GM10266 (cell line): ENCODE measurements around the gene REV3L.

Experiments
- DNase-seq: peaks from one replicate; pipeline ENCODE4 v3.0.0; 2012; ENCODE audit errors: extremely low spot score
- TF ChIP-seq, protein P1 (sequence below): IDR thresholded peaks from 2 replicates; pipeline ENCODE4 v1.5.1; 2012; ENCODE audit warnings: mild to moderate bottlenecking, low read depth; ENCODE audit not compliant: control insufficient read depth, insufficient read depth; ENCODE audit errors: missing control alignments

Gene REV3L

DNA sequence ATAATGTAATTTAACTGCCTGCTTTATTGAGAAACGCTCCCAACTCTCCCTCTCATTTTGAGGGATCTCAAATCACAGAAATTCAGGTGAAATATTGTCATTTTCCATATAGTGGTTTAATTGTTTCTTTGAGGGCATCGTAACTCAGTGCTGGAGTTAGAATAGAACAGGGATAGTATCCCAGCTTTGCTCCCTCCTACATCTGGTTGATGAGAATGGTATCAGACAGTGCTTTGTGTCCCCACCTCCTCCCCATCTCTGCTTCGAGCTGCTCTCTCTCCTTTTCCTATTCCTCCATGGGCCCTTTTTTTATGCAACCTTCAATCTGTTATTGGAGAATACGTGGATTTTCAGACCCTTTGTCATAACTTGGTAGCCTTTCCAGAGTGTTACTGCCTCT is 41.2 kb upstream of the REV3L start:
- no peak for DNase-seq
- TF ChIP-seq, protein P1, sequence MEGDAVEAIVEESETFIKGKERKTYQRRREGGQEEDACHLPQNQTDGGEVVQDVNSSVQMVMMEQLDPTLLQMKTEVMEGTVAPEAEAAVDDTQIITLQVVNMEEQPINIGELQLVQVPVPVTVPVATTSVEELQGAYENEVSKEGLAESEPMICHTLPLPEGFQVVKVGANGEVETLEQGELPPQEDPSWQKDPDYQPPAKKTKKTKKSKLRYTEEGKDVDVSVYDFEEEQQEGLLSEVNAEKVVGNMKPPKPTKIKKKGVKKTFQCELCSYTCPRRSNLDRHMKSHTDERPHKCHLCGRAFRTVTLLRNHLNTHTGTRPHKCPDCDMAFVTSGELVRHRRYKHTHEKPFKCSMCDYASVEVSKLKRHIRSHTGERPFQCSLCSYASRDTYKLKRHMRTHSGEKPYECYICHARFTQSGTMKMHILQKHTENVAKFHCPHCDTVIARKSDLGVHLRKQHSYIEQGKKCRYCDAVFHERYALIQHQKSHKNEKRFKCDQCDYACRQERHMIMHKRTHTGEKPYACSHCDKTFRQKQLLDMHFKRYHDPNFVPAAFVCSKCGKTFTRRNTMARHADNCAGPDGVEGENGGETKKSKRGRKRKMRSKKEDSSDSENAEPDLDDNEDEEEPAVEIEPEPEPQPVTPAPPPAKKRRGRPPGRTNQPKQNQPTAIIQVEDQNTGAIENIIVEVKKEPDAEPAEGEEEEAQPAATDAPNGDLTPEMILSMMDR: no peak

DNA sequence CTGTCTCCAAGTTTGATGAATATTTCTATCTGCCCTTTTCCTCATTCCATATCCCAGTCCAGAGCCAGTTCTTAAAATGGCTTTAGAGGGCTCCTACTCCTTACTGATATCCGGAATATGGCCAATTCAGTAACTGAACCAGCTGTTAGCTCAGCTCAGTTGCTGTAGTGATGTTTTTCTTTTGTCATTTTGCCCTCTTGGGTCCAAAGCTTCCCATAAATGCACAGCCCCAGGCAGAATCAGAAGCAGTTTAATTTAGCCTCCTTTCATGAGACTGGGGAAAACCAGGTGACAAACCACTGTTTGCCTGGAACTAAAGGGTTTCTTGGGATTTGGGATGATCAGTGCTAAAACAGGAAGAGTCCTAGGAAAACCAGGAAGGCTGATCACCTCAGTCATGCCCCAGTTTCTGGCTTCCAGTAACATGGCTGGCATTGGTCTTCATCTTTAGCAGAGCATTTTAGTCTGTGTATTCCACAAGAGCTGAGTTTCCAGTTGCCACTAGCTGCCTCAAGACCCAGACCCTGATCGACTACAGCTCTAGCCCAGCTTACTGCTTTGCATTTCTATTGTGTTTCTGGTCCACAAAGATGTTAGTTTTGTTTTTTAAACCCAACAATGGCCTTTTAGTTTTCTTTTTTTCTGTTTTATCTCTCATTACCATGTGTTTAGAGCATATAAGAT is 40.6 kb upstream of the REV3L start:
- TF ChIP-seq, protein P1: no peak

DNA sequence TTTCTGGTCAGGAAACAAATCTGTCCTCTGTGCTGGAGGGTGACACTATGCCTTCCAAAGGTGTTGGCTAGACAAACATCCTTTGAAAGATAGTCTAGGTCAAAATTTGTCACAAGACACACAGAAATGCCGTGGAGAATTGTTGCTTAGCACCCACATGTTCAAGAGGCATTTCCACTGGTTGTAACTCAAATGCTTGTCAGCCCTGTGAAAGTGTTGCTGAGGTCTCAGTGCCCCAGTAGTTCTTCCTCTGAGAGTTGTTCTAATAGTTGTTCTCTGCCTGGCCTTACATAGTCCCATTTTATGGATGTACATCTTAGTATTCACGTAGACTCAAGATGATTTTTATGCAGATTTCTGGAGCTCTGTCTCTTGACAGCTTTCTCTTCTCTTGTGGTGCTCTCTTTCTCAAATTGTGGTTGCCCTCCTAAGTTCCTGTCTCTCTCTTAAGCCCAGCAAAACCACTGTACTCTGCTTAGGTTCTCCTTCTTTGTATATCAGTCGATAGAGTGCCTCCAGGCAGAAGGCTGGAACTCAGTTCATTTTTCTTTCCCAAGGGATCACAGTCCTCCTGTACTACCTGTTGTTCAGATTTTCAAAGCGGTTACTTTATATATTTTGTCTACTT is 39.5 kb upstream of the REV3L start:
- DNase-seq: no peak
- TF ChIP-seq, protein P1: no peak

More for the DNA sequence above, 40.6 kb upstream of the REV3L start:
- no peak for DNase-seq

DNA sequence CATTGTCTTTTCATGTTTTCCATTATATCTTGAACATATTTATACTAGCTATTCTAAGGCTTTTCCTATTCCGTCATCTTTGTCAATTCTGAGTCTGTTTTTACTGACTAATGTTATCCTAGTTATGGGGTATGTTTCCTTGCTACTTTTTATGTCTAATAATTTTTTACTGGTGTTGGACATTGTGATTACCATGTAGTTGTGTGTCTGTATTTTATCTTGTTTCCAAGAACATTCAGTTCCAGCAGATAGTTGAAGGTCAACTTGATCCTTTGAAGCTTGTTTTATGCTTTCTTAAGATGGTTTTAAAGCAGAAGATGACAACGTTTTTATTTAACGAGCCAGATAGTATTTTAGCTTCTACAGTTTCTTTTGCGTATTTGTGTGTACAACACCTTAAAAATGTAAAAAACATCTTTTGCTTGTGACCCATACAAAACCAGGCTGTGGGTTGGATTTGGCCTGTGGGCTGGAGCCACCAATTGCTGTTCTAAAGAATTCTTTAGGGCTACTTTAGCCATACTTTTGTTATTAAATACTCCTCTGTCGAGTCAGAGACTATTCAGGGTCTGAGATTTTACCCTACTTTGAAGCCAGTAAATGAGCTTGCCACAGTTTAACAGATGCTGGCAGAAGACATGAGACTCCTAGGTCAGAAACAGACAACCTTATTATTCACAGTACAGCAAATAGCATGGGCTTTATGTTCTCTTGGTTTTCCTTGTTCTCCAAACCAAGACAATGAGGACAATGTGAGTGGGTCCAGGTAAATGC is 38.7 kb upstream of the REV3L start:
- DNase-seq: no peak
- TF ChIP-seq, protein P1: no peak

DNA sequence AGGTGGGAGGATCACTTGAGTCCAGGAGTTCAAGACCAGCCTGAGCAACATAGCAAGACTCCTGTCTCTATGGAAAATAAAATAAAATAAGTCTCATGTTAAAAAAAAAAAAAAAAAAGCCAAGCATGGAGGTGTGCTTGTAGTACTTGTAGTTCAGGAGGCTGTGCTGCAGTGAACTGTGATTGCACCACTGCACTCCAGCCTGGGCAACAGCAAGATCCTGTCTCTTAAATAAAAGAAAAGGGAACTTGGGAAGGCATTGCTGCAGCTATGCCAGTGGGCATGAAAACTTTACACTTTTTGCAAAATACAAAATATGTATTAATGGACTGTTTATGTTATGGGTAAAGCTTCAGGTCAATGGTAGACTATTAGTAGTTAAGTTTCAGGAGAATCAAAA is 37.5 kb upstream of the REV3L start:
- no peak for DNase-seq
- TF ChIP-seq, protein P1: no peak

DNA sequence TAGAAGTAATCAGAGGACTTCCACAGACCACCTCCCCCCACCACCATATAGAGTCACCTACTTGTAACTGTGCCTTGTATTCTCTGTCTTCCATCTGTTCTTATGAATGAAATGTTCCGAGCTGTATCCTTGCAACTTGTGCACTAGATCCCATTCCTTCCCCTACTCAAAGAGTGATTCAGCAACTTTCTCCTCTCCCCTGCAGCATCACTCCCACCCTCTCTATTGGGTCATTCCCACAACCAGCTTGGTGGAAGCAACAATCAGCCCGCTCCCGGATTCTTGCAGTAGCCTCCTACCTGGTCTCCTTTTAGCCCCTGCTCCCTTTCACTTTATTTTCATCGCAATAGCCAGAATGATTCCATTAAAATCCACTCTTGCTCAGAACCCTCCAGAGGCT is 34.9 kb upstream of the REV3L start:
- no peak for DNase-seq
- TF ChIP-seq, protein P1: no peak
